Left ventricle myocardium inferior (tissue), 1 donor: ENCODE data around the gene IREB2. TPM values are rescaled to one million over a fixed set of nuclear protein-coding genes. Genes with fewer than 3 reads are reported as not detected.
A peak's percentile ranks its signal among the peaks of the same experiment; 100 is the strongest.

ENCODE experiments used
- DNase-seq: peaks from one replicate; pipeline ENCODE4 v3.0.0-alpha.2; 2020
- H3K27ac ChIP-seq: fragments of 200-600 bp; replicated peaks from 2 replicates; pipeline ENCODE4 v1.8.0; 2021
- H3K27me3 ChIP-seq: fragments of 200-600 bp; 2 replicates; pipeline ENCODE4 v1.8.0; 2021; ENCODE audit warnings: low read depth
- H3K36me3 ChIP-seq: fragments of 200-600 bp; 2 replicates; pipeline ENCODE4 v1.8.0; 2021
- H3K4me1 ChIP-seq: fragments of 200-600 bp; 2 replicates; pipeline ENCODE4 v1.8.0; 2021
- H3K4me3 ChIP-seq: fragments of 200-600 bp; 2 replicates; pipeline ENCODE4 v1.8.0; 2021; ENCODE audit warnings: mild to moderate bottlenecking, moderate library complexity
- H3K9me3 ChIP-seq: fragments of 200-600 bp; replicated peaks from 2 replicates; pipeline ENCODE4 v1.8.0; 2021
- CTCF ChIP-seq: fragments of 200-600 bp; IDR thresholded peaks from 2 replicates; pipeline ENCODE4 v1.8.0; 2021; ENCODE audit warnings: antibody characterized with exemption, mild to moderate bottlenecking, borderline replicate concordance
- intact Hi-C: fragments of 100-400 bp; cut with micrococcal nuclease; formaldehyde crosslinking; loops from one replicate; pipeline ENCODE4 v1.11.0; 2022
- total RNA-seq: library from RNA; stranded (reverse); fragmentation: NEBNext Ultra II Directional; extraction: Animal tissue kit (Norgen Biotek cat#: 25700); gene quantifications from one replicate; pipeline ENCODE4 v1.2.1, GENCODE V29; 2021
- donor health status: DM: no; HTN: yes; CAD: no; lungs with severe emphysema.

Gene IREB2
- total RNA-seq, 1 donor from 2014 or later = 23.6 TPM

DNA sequence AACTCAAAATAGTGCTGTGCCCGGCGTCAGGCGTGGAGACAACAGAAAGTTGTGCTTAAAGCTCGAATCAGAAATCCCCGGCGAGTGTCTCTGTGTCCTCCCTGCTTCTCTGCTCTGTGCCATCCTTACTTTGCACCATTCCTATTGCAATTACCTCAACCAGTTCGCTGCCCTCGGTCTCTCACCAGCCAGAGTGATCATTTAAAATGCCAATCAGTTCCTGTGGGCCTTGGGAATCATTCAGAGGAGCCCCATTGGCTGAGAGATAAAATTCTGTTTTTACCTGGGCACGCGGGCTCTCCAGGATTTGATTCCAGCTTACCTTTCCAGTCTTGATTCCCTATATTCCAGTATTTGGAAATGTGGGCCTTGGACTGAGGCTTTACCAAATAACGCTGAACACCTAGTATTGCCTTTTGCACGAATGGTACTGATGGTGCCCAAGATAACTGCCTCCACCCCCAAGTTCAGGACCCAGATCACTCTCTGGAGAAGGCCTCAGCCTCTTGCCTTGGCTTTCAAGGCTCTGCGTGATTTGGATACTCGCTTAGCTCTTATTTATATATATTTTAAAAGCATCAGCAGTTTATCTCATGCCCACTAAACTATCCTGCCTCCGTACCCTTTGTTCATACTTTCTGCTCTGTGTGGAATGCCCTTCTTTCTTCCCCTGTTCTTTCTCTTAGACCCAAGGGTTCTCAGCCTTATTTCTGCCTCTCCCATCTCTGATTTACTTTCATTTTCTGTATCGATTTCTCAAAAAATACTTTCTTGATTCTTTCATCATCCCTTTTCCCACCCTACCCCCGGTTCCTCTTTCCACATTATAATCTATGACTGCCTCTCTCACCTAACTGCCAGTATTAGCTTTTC lies 103.1 kb downstream of the IREB2 start:
- intact Hi-C loops = no loop called here
- Histone ChIP-seq H3K4me3 (peak overlapping the region; percentile 80), H3K36me3 (peaks cover 38% of the 10 kb centered on the region), H3K4me1 (peaks cover 45% of the 10 kb centered on the region), H3K9me3 (no peaks in the 10 kb centered on the region), H3K27ac (peak overlapping the region; percentile 95), H3K27me3 (no peaks in the 10 kb centered on the region)
- DNase-seq = no peak
- no peak for TF ChIP-seq CTCF

GRCh38 chr15:78541744-78542034 lies 103.7 kb downstream of the IREB2 start:
- no peak overlapping the region for H3K27ac ChIP-seq
- intact Hi-C loops = no loop called here
- no peak for TF ChIP-seq CTCF
- no peaks in the 10 kb centered on the region for H3K27me3 ChIP-seq
- peaks cover 45% of the 10 kb centered on the region for H3K4me1 ChIP-seq
- no peak for DNase-seq
- H3K4me3 ChIP-seq = peak overlapping the region; percentile 80
- peaks cover 44% of the 10 kb centered on the region for H3K36me3 ChIP-seq
- H3K9me3 ChIP-seq = no peaks in the 10 kb centered on the region

GRCh38 chr15:78542647-78543046 lies 104.6 kb downstream of the IREB2 start:
- intact Hi-C loops = no loop called here
- no peaks in the 10 kb centered on the region for H3K9me3 ChIP-seq
- no peak for DNase-seq
- no peak overlapping the region for H3K27ac ChIP-seq
- no peak overlapping the region for H3K4me3 ChIP-seq
- no peaks in the 10 kb centered on the region for H3K27me3 ChIP-seq
- TF ChIP-seq CTCF = no peak
- H3K36me3 ChIP-seq = peaks cover 54% of the 10 kb centered on the region
- peaks cover 45% of the 10 kb centered on the region for H3K4me1 ChIP-seq

DNA sequence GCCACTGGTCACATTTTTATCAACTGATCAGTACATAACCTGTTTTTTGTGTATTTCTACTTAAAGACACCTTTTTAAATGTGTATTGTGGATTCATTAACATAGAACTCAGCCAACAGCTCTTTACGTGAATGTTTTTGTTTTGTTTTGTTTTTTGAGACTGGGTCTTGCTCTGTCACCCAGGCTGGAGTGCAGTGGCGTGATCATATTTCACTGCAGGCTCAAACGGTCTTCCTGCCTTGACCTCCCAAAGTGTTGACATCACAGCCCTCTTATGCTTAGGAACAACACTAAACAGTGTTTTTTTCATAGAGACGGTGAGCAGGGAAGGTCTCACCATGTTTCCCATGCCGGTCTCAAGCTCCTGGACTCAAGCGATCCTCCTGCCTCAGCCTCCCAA lies 112.2 kb downstream of the IREB2 start:
- H3K27ac ChIP-seq = no peak overlapping the region
- no peak overlapping the region for H3K4me3 ChIP-seq
- intact Hi-C loops = no loop called here
- H3K27me3 ChIP-seq = no peaks in the 10 kb centered on the region
- peaks cover 62% of the 10 kb centered on the region for H3K36me3 ChIP-seq
- H3K9me3 ChIP-seq = no peaks in the 10 kb centered on the region
- TF ChIP-seq CTCF = no peak
- DNase-seq = no peak
- no peaks in the 10 kb centered on the region for H3K4me1 ChIP-seq

GRCh38 chr15:78550815-78551214 lies 112.8 kb downstream of the IREB2 start:
- no peaks in the 10 kb centered on the region for H3K27me3 ChIP-seq
- no peak overlapping the region for H3K27ac ChIP-seq
- no peak overlapping the region for H3K4me3 ChIP-seq
- intact Hi-C loops = no loop called here
- no peaks in the 10 kb centered on the region for H3K4me1 ChIP-seq
- no peak for TF ChIP-seq CTCF
- no peak for DNase-seq
- H3K9me3 ChIP-seq = no peaks in the 10 kb centered on the region
- peaks cover 55% of the 10 kb centered on the region for H3K36me3 ChIP-seq

Other genes starting within 250 kb of the IREB2 start
- gene ACSBG1, start 203.7 kb upstream of the IREB2 start, total RNA-seq = 0.25 TPM
- 115 TPM for gene DNAJA4, start 173.7 kb upstream of the IREB2 start, total RNA-seq
- gene SKIC8, start 138.6 kb upstream of the IREB2 start, total RNA-seq = 24.6 TPM
- not detected for gene CRABP1, start 97.9 kb upstream of the IREB2 start, total RNA-seq
- 6.9 TPM for gene HYKK, start 69.4 kb downstream of the IREB2 start, total RNA-seq
- gene PSMA4, start 102.2 kb downstream of the IREB2 start, total RNA-seq = 109 TPM
- gene CHRNA5, start 127.3 kb downstream of the IREB2 start, total RNA-seq = 2.2 TPM
- 0.25 TPM for gene CHRNA3, start 182.8 kb downstream of the IREB2 start, total RNA-seq
- not detected for gene CHRNB4, start 203.0 kb downstream of the IREB2 start, total RNA-seq